ENCODE results near the gene PNMT. TPM values are rescaled to one million over a fixed set of nuclear protein-coding genes. Genes with fewer than 3 reads are reported as not detected.
A peak's percentile ranks its signal among the peaks of the same experiment; 100 is the strongest.

Gene PNMT
- total and polyA plus RNA-seq, 2 of the 8 experiments (the other 6 are each of a cell fraction or from before 2014, with no cell fraction given) = 5.6 to 10.9 TPM

DNA sequence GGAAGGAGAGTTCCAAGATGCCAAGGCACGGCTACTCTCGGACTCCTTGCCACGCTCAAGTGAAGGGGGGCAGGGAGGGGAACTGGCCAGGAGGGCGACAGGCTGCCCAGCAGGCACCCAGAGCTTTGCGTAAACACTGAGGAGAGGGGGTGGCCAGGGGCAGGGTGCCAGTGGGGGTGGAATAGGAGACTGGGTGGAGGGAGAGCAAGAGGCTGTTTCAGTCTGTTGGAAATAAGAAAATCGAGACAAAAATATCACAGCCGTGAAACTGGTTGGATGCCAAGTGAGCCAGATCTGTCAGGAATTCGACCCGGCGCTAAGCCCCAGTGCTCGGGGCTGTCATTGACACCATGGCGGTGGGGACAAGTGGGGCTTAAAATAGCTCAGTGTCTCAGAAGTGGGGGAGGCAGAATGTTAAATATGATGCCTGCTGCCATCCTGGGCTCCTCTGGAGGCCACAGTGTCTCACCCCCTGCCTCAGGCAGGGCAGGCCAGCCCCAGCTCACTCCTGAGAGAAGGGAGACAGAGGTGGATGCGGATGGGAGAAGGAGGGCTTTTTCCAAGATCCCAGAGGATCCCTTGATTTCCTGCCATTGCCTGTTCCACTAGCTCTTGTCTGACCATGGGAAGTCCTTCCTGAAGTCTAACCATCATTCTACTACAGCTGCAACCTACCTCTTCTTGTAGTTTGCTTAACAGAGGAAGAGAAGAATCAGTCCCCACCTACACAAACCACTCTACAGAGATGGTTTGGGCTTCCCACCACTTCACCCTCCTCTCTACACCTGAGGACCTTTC lies 9.5 kb downstream of the PNMT start:
- Histone ChIP-seq H2BK12ac (ENCODE audit: low read depth, low read length) (no peak overlapping the region), H3K27me3 (replicated peaks in 1 of 4; ENCODE audit: control insufficient read depth in 3 of 4, extremely low read depth in 1 of 4, insufficient read depth in 3 of 4, low read length in 3 of 4) (no peaks in the 10 kb centered on the region), H2BK20ac (ENCODE audit: low read length) (no peak overlapping the region), H3K79me2 (ENCODE audit: control insufficient read depth in 1 of 2, insufficient read depth in 2 of 2, low read length in 2 of 2) (no peaks in the 10 kb centered on the region), H3K23ac (ENCODE audit: insufficient read length) (no peak overlapping the region), H2BK5ac (ENCODE audit: low read depth, low read length) (0 out of 2 replicates have a peak overlapping the region, but pooled peaks have one; percentile 30), H4K91ac (replicated peaks; ENCODE audit: insufficient read length, low read length) (no peak overlapping the region), H2BK120ac (replicated peaks; ENCODE audit: low read depth, low read length) (no peak overlapping the region), H3K18ac (ENCODE audit: extremely low read depth, low read length) (no peak overlapping the region), H4K8ac (ENCODE audit: extremely low read depth, insufficient read depth, low read length) (no peak overlapping the region), H3K4ac (replicated peaks; ENCODE audit: insufficient read length, low read depth, low read length) (no peak overlapping the region), H4K5ac (ENCODE audit: insufficient read length, low read depth, low read length) (no peak overlapping the region), H2BK15ac (ENCODE audit: low read length) (no peak overlapping the region), H4K20me1 (replicated peaks in 1 of 2; ENCODE audit: control insufficient read depth in 1 of 2, insufficient read depth in 2 of 2, low read length in 2 of 2) (no peaks in the 10 kb centered on the region), H3K23me2 (ENCODE audit: low read depth, low read length) (no peaks in the 10 kb centered on the region), H3K14ac (ENCODE audit: insufficient read length) (no peak overlapping the region), H3K9me3 (ENCODE audit: insufficient read depth in 2 of 2, low read depth in 1 of 2, low read length in 1 of 2) (no peaks in the 10 kb centered on the region), H2AFZ (ENCODE audit: low read length) (no peak overlapping the region), H2AK5ac (ENCODE audit: low read depth, low read length) (no peak overlapping the region), H3K9ac (replicated peaks in 1 of 4; ENCODE audit: extremely low read depth in 1 of 4, low read depth in 3 of 4, low read length in 3 of 4) (no peak overlapping the region), H3K4me3 (ENCODE audit: extremely low read depth in 1 of 4, insufficient read depth in 2 of 4, low read depth in 3 of 4, low read length in 4 of 4) (no peak overlapping the region), H3K79me1 (ENCODE audit: low read depth, low read length) (no peaks in the 10 kb centered on the region), H3K4me2 (ENCODE audit: insufficient read depth in 1 of 2, low read depth in 2 of 2, low read length in 2 of 2) (no peak overlapping the region), H3K36me3 (ENCODE audit: control insufficient read depth in 2 of 4, insufficient read depth in 4 of 4, low read length in 3 of 4) (peaks cover 0 to 3% (median 1%) of the 10 kb centered on the region in 4 experiments; a peak in 4 of 8 replicates), H3K27ac (ENCODE audit: low read depth, low read length) (no peak overlapping the region), H3K4me1 (replicated peaks in 1 of 4; ENCODE audit: control insufficient read depth in 3 of 4, insufficient read depth in 4 of 4, low read length in 3 of 4) (peaks cover 0 to 8% (median 5%) of the 10 kb centered on the region in 4 experiments; a peak in 5 of 7 replicates), H3K56ac (replicated peaks; ENCODE audit: insufficient read length, low read depth, low read length) (no peak overlapping the region)
- no peak for DNase-seq (ENCODE audit: low read depth in 1 of 2, low spot score in 2 of 2)
- ChIA-PET POLR2A (ENCODE audit: partially characterized antibody) (interaction anchor here (1.1 to 38.1 kb wide), 7 partner anchors 2 to 52 kb away, joined by 3 to 708 read pairs (median 3); partner anchors contain the start of genes ERBB2, MIEN1, PGAP3 and PNMT), CTCF (ENCODE audit: partially characterized antibody) (interaction anchor here (0.8 to 52.4 kb wide), 11 partner anchors 8 to 75 kb away, joined by 3 to 1885 read pairs (median 7); partner anchors contain the start of genes ERBB2, PNMT, PPP1R1B and STARD3)
- TF ChIP-seq EZH2 (IDR thresholded peaks at IDR 0.05; ENCODE audit: low read depth, low read length, severe bottlenecking) (no peak), RXRA (IDR thresholded peaks at IDR 0.05; ENCODE audit: insufficient read depth, low read depth, low read length) (no peak), KDM1A (IDR thresholded peaks at IDR 0.05; ENCODE audit: borderline replicate concordance, low read length) (0 out of 2 replicates have a peak, but pooled peaks have one; percentile 26), TAF7 (optimal IDR thresholded peaks at IDR 0.05; ENCODE audit: borderline replicate concordance, low read depth, low read length) (no peak), GABPA (IDR thresholded peaks at IDR 0.05; ENCODE audit: borderline replicate concordance, insufficient read depth, low read length) (no peak)
- TF ChIP-seq, protein P1, sequence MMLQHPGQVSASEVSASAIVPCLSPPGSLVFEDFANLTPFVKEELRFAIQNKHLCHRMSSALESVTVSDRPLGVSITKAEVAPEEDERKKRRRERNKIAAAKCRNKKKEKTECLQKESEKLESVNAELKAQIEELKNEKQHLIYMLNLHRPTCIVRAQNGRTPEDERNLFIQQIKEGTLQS (IDR thresholded peaks at IDR 0.05; ENCODE audit: insufficient read depth, low read depth, low read length) = no peak
- FAIRE-seq = no peak
- 93% methylated on average over 10 of the region's 13 CpGs; no CpG with 5 or more reads in 1 of the 2 experiments for WGBS, 2 experiments (ENCODE audit: extremely low coverage in 1 of 2, insufficient coverage in 1 of 2, insufficient read length in 1 of 2, insufficient replicate concordance in 2 of 2, low coverage in 1 of 2, low lambda C conversion rate in 2 of 2, missing lambda C conversion rate in 1 of 2)
